Smooth muscle cell (in vitro differentiated cells): Measurements from ENCODE around the gene SPRED2. TPM values are rescaled to one million over a fixed set of nuclear protein-coding genes. Genes with fewer than 3 reads are reported as not detected.
A peak's percentile ranks its signal among the peaks of the same experiment; 100 is the strongest.

Source experiments
- DNase-seq: peaks from one replicate; lab custom pipeline; 2025; ENCODE audit not compliant: unreplicated experiment; lab: John Stamatoyannopoulos, UW
- H2AFZ ChIP-seq: fragments of 200-600 bp; sonication (generic); 2 replicates; pipeline ENCODE4 v1.6.0; 2016; ENCODE audit warnings: antibody characterized with exemption, low read depth, mild to moderate bottlenecking
- H3F3A ChIP-seq: fragments of 200-600 bp; sonication (generic); 2 replicates; pipeline ENCODE4 v1.6.0; 2017; ENCODE audit warnings: antibody characterized with exemption, low read depth
- H3K27ac ChIP-seq: fragments of 200-600 bp; sonication (generic); 2 replicates; pipeline ENCODE4 v1.5.1; 2016; ENCODE audit warnings: low read depth, mild to moderate bottlenecking
- H3K27me3 ChIP-seq: fragments of 200-600 bp; sonication (generic); 2 replicates; pipeline ENCODE4 v1.6.1; 2016; ENCODE audit warnings: low read depth, mild to moderate bottlenecking
- H3K36me3 ChIP-seq: fragments of 200-600 bp; sonication (generic); 2 replicates; pipeline ENCODE4 v1.5.1; 2016; ENCODE audit warnings: low read depth
- H3K4me1 ChIP-seq: fragments of 200-600 bp; sonication (generic); 2 replicates; pipeline ENCODE4 v1.5.1; 2016; ENCODE audit warnings: low read depth
- H3K4me2 ChIP-seq: fragments of 200-600 bp; sonication (generic); 2 replicates; pipeline ENCODE4 v1.6.0; 2016; ENCODE audit warnings: mild to moderate bottlenecking
- H3K4me3 ChIP-seq: fragments of 200-600 bp; sonication (generic); 2 replicates; pipeline ENCODE4 v1.5.1; 2016; ENCODE audit warnings: mild to moderate bottlenecking
- H3K79me2 ChIP-seq: fragments of 200-600 bp; sonication (generic); 2 replicates; pipeline ENCODE4 v1.6.0; 2016; ENCODE audit warnings: low read depth, mild to moderate bottlenecking
- H3K9ac ChIP-seq: fragments of 200-600 bp; sonication (generic); 2 replicates; pipeline ENCODE4 v1.6.0; 2016; ENCODE audit warnings: low read depth
- H3K9me3 ChIP-seq: fragments of 200-600 bp; sonication (generic); replicated peaks from 2 replicates; pipeline ENCODE4 v1.5.1; 2016; ENCODE audit warnings: low read depth
- H4K20me1 ChIP-seq: fragments of 200-600 bp; sonication (generic); 2 replicates; pipeline ENCODE4 v1.6.0; 2016; ENCODE audit warnings: low read depth
- CTCF ChIP-seq: fragments of 200-600 bp; sonication (generic); IDR thresholded peaks from 2 replicates; pipeline ENCODE4 v1.5.1; 2017; ENCODE audit warnings: borderline replicate concordance, mild to moderate bottlenecking, antibody characterized with exemption; ENCODE audit not compliant: insufficient read depth, poor library complexity, severe bottlenecking
- WGBS: methylation state at CpG from one replicate; pipeline ENCODE4 v1.1.7; 2016; ENCODE audit warnings: low lambda C conversion rate; 5-methylcytosine and 5-hydroxymethylcytosine counted together
- polyA plus RNA-seq: library from polyadenylated mRNA; unstranded; fragments of >200 nt; fragmentation: Nextera tagmentation; extraction: Ambion mirVana; gene quantifications from 2 replicates; pipeline ENCODE4 v1.2.1, GENCODE V29; 2016
- total RNA-seq: library from RNA; depleted of rRNA; stranded (reverse); fragments of >200 nt; gene quantifications from 2 replicates; pipeline ENCODE4 v1.2.3, GENCODE V29; 2014

Gene SPRED2
- total and polyA plus RNA-seq, 2 experiments from 2014 or later, result 18.3 to 23.7 TPM

- Histone ChIP-seq H3K4me2 (peak overlapping the region; percentile 68), H3K4me1 (peaks cover 54% of the 10 kb centered on the region), H3K4me3 (no peak overlapping the region), H2AFZ (no peak overlapping the region), H3K27me3 (no peaks in the 10 kb centered on the region), H3K9me3 (no peaks in the 10 kb centered on the region), H3K79me2 (peaks cover 67% of the 10 kb centered on the region), H3K36me3 (no peaks in the 10 kb centered on the region), H3F3A (peaks cover 45% of the 10 kb centered on the region), H3K27ac (peak overlapping the region; percentile 98), H3K9ac (peak overlapping the region; percentile 63), H4K20me1 (peaks cover 57% of the 10 kb centered on the region)
- DNase-seq, result no peak
- no peak for TF ChIP-seq CTCF
- 94% methylated on average over 6 of the region's 6 CpGs for WGBS
These were observed 72.0 kb downstream of the SPRED2 start for GRCh38 chr2:65360441-65360840.

- H3K9ac ChIP-seq, result peak overlapping the region; percentile 65
- H3K79me2 ChIP-seq, result peaks cover 67% of the 10 kb centered on the region
These were observed 73.6 kb downstream of the SPRED2 start for GRCh38 chr2:65358678-65359400.

GRCh38 chr2:65357959-65358294, 74.5 kb downstream of the SPRED2 start:
- Histone ChIP-seq H3K36me3 (no peaks in the 10 kb centered on the region), H3K79me2 (peaks cover 69% of the 10 kb centered on the region), H3K4me2 (peak overlapping the region; percentile 77), H3K4me1 (peaks cover 51% of the 10 kb centered on the region), H4K20me1 (peaks cover 77% of the 10 kb centered on the region), H3K4me3 (no peak overlapping the region), H3K27ac (peak overlapping the region; percentile 98), H3K27me3 (no peaks in the 10 kb centered on the region), H2AFZ (no peak overlapping the region), H3K9ac (peak overlapping the region; percentile 65), H3F3A (peaks cover 42% of the 10 kb centered on the region), H3K9me3 (no peaks in the 10 kb centered on the region)
- TF ChIP-seq CTCF, result no peak
- no peak for DNase-seq

More at GRCh38 chr2:65358678-65359400, 73.6 kb downstream of the SPRED2 start:
- TF ChIP-seq CTCF, result no peak
- no peak for DNase-seq
- Histone ChIP-seq H3K9me3 (no peaks in the 10 kb centered on the region), H3K27me3 (no peaks in the 10 kb centered on the region), H3F3A (peaks cover 40% of the 10 kb centered on the region), H3K27ac (peak overlapping the region; percentile 98), H4K20me1 (peaks cover 68% of the 10 kb centered on the region), H3K4me2 (peak overlapping the region; percentile 77), H3K4me3 (no peak overlapping the region), H3K36me3 (no peaks in the 10 kb centered on the region), H2AFZ (no peak overlapping the region), H3K4me1 (peaks cover 47% of the 10 kb centered on the region)
- 39% methylated on average over 7 of the region's 7 CpGs for WGBS
